ENCODE data around the gene DHH.
A peak's percentile ranks its signal among the peaks of the same experiment; 100 is the strongest.
"Not testable (repeated sequence)": the region's sequence is repeated elsewhere in the genome, so short reads cannot be mapped to it uniquely, and the experiment has no call there.

Gene DHH

GRCh38 chr12:49069507-49070346, 24.9 kb downstream of the DHH start, which contains the start of gene RHEBL1:
Gene RHEBL1 (minus strand): TSS chr12:49069979. CDS start chr12:49069785, 194 bp downstream.
- peak; percentile 98 for DNase-seq (ENCODE audit: low read depth)

DNA sequence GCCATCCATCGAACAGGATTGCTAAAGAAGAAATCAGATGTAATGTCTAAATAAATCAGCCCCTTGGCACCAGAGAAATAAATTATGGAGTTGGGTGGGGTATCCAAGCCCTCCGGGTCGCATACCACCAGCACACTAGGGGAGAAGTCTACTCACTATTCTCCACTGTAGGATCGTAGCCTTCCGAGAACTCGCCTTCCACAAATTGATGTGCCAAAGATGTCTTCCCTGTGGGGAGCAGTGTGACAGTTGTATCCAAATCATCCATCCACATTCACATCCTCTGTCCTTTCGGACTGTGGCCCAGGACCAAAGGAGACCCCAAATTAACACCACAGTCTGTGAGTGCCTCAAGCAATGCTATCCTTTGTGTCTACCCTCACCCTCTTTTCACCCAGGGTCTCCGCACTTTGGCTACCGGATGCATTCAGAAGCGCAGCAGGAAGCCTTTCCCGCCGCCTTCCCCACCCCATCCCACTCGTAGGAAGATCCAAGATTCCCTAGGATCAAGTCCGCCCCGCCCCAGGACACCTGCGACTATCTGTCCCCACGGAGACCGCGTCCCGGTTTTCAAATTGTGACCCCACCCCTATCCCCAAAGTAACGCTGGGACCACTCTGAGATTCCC, 25.6 kb downstream of the DHH start:
- no peak for DNase-seq (ENCODE audit: low read depth)

GRCh38 chr12:49066120-49066519, 28.5 kb downstream of the DHH start:
- DNase-seq (ENCODE audit: low read depth) = no peak

DNA sequence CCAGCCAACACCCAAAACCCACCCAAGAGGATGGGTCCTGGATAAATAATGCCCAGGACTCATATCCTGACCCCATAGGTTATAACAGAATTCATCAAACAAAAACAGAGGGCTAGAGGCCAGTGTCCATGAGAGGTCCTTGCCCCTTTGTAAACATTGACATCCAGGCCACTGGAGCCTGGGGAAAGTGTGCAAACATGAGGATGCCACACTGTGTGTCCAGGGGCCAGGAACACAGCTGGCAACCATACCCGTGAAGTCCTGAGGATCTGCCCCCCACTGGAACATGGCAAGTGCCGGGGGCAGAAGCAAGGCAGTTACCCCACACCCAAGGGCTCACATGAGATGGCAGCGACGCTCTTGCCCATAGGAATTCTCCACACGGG, 29.8 kb downstream of the DHH start:
- DNase-seq (ENCODE audit: low read depth) = no peak

DNA sequence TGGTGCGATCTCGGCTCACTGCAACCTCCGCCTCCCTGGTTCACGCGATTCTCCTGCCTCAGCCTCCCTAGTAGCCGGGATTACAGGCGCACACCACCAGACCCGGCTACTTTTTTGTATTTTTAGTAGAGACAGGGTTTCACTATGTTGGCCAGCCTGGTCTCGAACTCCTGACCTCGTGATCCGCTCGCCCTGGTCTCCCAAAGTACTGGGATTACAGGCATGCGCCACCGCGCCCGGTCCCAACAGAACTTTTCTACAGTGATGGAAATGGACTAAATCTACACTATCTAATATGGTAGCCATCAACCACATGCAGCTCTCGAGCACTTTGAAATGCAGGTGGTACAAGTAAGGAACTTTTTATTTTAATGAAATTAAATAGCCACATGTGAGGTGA, 32.7 kb downstream of the DHH start:
- DNase-seq (ENCODE audit: low read depth) = not testable (repeated sequence)

GRCh38 chr12:49061157-49061650, 33.4 kb downstream of the DHH start:
- no peak for DNase-seq (ENCODE audit: low read depth)

GRCh38 chr12:49060237-49061156, 34.1 kb downstream of the DHH start, which contains the start of gene KMT2D:
Gene KMT2D (minus strand): TSS chr12:49060794. CDS start chr12:49055324, 5,470 bp downstream.
- DNase-seq (ENCODE audit: low read depth) = peak; percentile 83

DNA sequence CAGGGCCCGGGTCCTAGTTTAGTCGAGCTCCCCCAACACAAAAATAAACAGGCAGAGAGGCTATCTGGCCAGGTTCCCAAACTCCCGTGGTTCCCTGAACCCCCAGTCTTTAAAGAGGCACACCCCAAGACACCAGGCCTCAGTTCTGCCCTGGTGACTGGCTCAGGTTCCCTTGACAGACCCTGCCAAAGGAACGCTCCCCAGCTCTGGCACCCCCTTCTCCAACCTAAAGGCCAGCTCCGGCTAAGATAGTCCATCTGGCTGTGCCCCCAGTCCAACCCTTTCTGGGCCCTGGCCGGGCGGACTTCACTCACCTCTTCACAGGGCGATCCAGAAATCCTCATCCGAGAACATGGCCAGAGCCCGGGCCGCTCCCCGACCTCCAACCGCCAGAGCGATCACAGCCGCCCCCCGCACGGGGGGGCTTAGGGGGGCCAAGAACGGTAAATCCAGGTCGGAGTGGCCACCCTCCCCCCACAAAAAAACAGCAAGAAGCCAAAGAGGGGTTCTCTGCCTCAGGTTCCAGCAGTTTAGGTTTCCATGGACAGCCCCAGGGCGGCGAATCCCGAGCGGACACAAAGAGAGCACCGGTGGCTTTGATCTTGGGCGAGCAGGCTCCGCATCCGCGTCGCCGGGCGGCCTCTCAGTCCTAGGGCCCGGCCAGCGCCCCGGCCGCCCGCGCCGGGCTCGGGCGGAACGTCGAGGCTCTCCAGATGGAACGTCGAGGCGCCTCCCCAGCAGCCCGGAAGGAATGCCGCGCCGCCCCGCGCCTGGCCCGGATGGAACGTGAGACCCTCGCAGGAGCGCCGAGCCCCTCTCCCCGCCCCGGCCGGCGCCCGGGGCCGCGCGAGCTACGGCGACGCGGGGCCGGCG, 35.1 kb downstream of the DHH start:
- no peak for DNase-seq (ENCODE audit: low read depth)

DNA sequence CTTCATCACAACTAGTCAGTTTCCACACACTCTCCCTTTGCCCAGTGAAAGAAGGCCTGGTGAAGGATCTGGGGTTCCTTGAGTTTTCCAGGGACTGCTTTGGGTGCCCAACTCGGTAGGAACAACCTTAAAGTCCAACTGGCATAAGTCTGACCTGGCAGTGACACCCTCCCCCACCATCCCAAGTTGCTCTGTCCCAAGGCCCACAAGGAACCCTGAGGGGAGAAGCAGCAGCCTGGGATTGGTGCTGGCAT, 35.6 kb downstream of the DHH start:
- DNase-seq (ENCODE audit: low read depth) = no peak

DNA sequence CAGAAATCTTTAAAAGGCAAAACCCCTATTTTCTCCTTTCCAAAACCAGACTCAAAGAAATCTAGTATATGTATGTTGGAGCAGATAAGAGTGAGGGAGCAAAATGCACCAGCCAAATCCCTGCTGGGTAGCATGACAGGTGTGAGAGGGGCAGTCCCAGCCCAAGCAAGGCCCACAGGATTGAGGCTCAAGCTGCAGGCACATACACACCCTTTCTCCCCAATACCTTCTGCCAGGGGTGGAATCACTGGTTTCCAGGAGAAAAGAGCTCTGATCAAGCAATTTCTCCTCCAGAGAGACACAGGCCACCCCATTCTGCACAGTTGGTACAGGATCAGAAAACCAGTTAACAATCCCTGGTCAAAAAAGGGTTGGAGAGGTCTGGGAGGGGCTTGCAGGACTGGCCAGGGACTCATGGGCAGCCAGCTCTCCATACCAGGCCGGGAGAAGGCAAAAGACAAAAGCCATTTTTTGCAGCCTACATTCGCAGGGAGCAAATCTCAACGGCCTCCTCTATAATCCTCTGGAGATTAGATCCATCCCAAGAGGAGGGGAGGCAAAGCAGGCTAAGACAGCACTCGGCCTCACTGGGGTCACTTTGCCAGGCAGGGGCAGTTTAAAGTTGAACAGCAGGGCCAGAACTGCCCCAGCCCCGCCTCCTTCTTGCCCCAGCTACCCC, 36.1 kb downstream of the DHH start:
- no peak for DNase-seq (ENCODE audit: low read depth)

DNA sequence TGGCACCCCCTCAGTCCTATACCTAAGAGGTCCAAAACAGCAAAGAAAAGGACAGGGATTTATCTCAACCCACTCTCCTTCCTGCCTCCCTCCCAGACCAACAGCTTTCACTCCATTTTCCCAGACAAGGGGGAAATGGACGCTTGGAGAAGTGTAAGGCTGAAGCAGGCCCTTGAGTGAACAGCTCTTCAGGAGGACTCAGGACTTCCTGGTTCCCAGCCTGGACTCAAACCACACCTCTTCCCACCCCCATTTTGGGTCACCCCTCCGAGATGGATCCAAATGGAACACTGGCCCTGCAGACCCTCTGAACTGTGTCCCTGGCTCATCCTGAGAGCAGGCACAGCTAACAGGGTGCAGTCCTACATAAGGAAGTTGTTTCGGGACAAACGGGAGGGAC, 36.7 kb downstream of the DHH start:
- DNase-seq (ENCODE audit: low read depth) = no peak

- DNase-seq (ENCODE audit: low read depth) = no peak
These were observed 38.4 kb downstream of the DHH start for GRCh38 chr12:49055978-49056754.

- no peak for DNase-seq (ENCODE audit: low read depth)
These were observed 39.5 kb downstream of the DHH start for GRCh38 chr12:49055092-49055491.

DNA sequence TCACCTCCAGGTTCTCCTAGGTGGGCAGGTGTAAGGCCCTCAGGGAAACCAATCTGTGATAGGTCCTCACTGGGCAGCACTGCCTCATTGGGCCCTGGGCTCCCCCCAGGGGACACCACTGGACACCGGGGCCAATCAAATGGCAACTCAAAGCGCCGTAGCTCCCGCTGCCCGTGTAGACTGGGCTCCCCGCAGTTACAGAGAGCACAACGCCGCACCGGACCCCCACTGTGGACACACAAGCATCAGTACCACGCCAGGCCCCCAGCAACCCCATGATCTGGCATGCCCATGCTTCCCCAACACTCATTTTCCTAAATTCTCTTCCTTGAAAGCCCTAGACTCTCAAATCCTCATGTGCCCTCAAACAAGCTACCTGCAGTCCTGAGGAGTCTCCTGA, 40.1 kb downstream of the DHH start:
- DNase-seq (ENCODE audit: low read depth) = no peak

- no peak for DNase-seq (ENCODE audit: low read depth)
These were observed 40.5 kb downstream of the DHH start for GRCh38 chr12:49054096-49054495.

GRCh38 chr12:49052451-49053208, 42.0 kb downstream of the DHH start:
- no peak for DNase-seq (ENCODE audit: low read depth)

GRCh38 chr12:49051777-49052438, 42.7 kb downstream of the DHH start:
- no peak for DNase-seq (ENCODE audit: low read depth)

DNA sequence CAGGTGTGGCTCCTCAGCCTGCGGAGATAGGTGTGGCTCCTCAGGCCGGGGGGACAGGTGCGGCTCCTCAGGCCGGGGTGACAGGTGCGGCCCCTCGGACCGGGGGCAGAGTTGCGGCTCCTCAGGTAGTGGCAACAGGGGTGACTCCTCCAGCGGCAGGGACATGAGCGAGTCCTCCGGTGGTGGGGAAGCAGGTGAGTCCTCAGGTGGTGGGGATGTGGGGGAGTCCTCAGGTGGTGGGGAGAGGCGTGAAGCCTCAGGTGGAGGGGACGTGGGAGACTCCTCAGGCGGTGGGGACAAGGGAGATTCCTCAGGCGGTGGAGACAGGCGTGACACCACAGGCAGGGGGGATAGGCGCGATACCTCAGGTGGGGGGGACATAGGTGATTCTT, 43.2 kb downstream of the DHH start:
- DNase-seq (ENCODE audit: low read depth) = no peak

All from activated gamma-delta T cell treated with anti-CD3 and anti-CD28 coated beads, Interleukin-2, amount 50 U/mL, for 16 hours (primary cell).